C4-2B (cell line): ENCODE measurements around the gene TLK2.
"Not testable (repeated sequence)": the region's sequence is repeated elsewhere in the genome, so short reads cannot be mapped to it uniquely, and the experiment has no call there.

Experiments
- H3K27ac ChIP-seq: fragments of 450-650 bp; 2 replicates; pipeline ENCODE4 v1.5.1; 2017
- ZFX ChIP-seq: fragments of 450-650 bp; IDR thresholded peaks from 2 replicates; pipeline ENCODE4 v1.6.1; 2017

The TLK2 gene

GRCh38 chr17:62477718-62478408, 762 bp upstream of the TLK2 start:
- H3K27ac ChIP-seq = peak overlapping the region; percentile 85

- H3K27ac ChIP-seq = peak overlapping the region; percentile 85
- TF ChIP-seq ZFX = peak; percentile 99
Measured at GRCh38 chr17:62478880-62479638, 434 bp downstream of the TLK2 start.

GRCh38 chr17:62479639-62480258, 1.1 kb downstream of the TLK2 start:
- peak overlapping the region; percentile 85 for H3K27ac ChIP-seq

GRCh38 chr17:62482553-62482952, 3.9 kb downstream of the TLK2 start:
- not testable (repeated sequence) for H3K27ac ChIP-seq

- not testable (repeated sequence) for H3K27ac ChIP-seq
Measured at GRCh38 chr17:62490990-62491389, 12.4 kb downstream of the TLK2 start.

GRCh38 chr17:62493049-62493655, 14.5 kb downstream of the TLK2 start:
- H3K27ac ChIP-seq = not testable (repeated sequence)

- H3K27ac ChIP-seq = not testable (repeated sequence)
Measured at GRCh38 chr17:62494073-62494472, 15.4 kb downstream of the TLK2 start.

GRCh38 chr17:62496344-62496743, 17.7 kb downstream of the TLK2 start:
- H3K27ac ChIP-seq = not testable (repeated sequence)

GRCh38 chr17:62498796-62499195, 20.2 kb downstream of the TLK2 start:
- not testable (repeated sequence) for H3K27ac ChIP-seq

- not testable (repeated sequence) for H3K27ac ChIP-seq
Measured at GRCh38 chr17:62500463-62500862, 21.8 kb downstream of the TLK2 start.

GRCh38 chr17:62504857-62505256, 26.2 kb downstream of the TLK2 start:
- H3K27ac ChIP-seq = not testable (repeated sequence)

GRCh38 chr17:62507191-62507836, 28.7 kb downstream of the TLK2 start:
- not testable (repeated sequence) for H3K27ac ChIP-seq

GRCh38 chr17:62510247-62510819, 31.7 kb downstream of the TLK2 start:
- H3K27ac ChIP-seq = not testable (repeated sequence)

GRCh38 chr17:62511014-62511413, 32.4 kb downstream of the TLK2 start:
- not testable (repeated sequence) for H3K27ac ChIP-seq

GRCh38 chr17:62516376-62516775, 37.8 kb downstream of the TLK2 start:
- not testable (repeated sequence) for H3K27ac ChIP-seq

- H3K27ac ChIP-seq = not testable (repeated sequence)
Measured at GRCh38 chr17:62521295-62521694, 42.7 kb downstream of the TLK2 start.

- not testable (repeated sequence) for H3K27ac ChIP-seq
Measured at GRCh38 chr17:62524077-62524476, 45.5 kb downstream of the TLK2 start.

- not testable (repeated sequence) for H3K27ac ChIP-seq
Measured at GRCh38 chr17:62525317-62525716, 46.7 kb downstream of the TLK2 start.

GRCh38 chr17:62530936-62531335, 52.3 kb downstream of the TLK2 start:
- not testable (repeated sequence) for H3K27ac ChIP-seq

GRCh38 chr17:62536557-62536956, 57.9 kb downstream of the TLK2 start:
- not testable (repeated sequence) for H3K27ac ChIP-seq

- H3K27ac ChIP-seq = not testable (repeated sequence)
Measured at GRCh38 chr17:62541073-62541472, 62.4 kb downstream of the TLK2 start.
